HepG2 (cell line): Measurements from ENCODE around the gene FIBP. TPM values are rescaled to one million over a fixed set of nuclear protein-coding genes. Genes with fewer than 3 reads are reported as not detected.
A peak's percentile ranks its signal among the peaks of the same experiment; 100 is the strongest.
"Not testable (repeated sequence)": the region's sequence is repeated elsewhere in the genome, so short reads cannot be mapped to it uniquely, and the experiment has no call there.

Source experiments
- ATAC-seq: fragments of 200-7000 bp; cut with Tn5 transposase; 3 replicates; pipeline ENCODE4 v1.9.1; 2020; ENCODE audit warnings: mild to moderate bottlenecking, moderate library complexity
- BruUV-seq: library from RNA; stranded (reverse); fragments of 400-500 nt; replicated peaks from 2 replicates; lab custom pipeline; 2021; lab: Mats Ljungman, UMichigan
- CTCF ChIA-PET: fragments of 300-600 bp; formaldehyde crosslinking; extraction: SDS; loops from one replicate; lab custom pipeline; 2021; ENCODE audit warnings: low total read pairs, inconsistent platforms, low intra/inter-chr PET ratio; lab: Yijun Ruan, JAX
- POLR2A ChIA-PET: fragments of 350-600 bp; sonication (Branson Sonifier 250); formaldehyde crosslinking; loops from one replicate; lab custom pipeline; 2020; ENCODE audit warnings: antibody characterized with exemption, inconsistent platforms; lab: Yijun Ruan, JAX
- DNase-seq: peaks from one replicate; pipeline ENCODE4 v3.0.0-alpha.2; 2015; ENCODE audit warnings: low spot score
- FAIRE-seq: peaks from 3 replicates; lab custom pipeline; 2011; peaks lifted over from hg19 to GRCh38; lab: Jason Lieb, UNC
- H2AFZ ChIP-seq: one replicate; pipeline ENCODE4 v1.6.1; 2011; ENCODE audit warnings: low read length, inconsistent platforms
- H3K27ac ChIP-seq: fragments of 300-600 bp; 3 replicates; pipeline ENCODE4 v1.8.0; 2011; ENCODE audit warnings: mixed run types, mild to moderate bottlenecking, mixed read lengths, low read length, inconsistent platforms; ENCODE audit not compliant: insufficient read depth; ENCODE audit errors: extremely low read length
- H3K27me3 ChIP-seq, 2 experiments: fragments of 200-600 bp in 1 of 2; 2 replicates in 1 of 2; 3 replicates in 1 of 2; pipeline versions ENCODE4 v1.6.0 to v1.8.0; 2011; ENCODE audit warnings: low read length in 2 of 2, mild to moderate bottlenecking in 2 of 2, moderate library complexity in 2 of 2, inconsistent platforms in 1 of 2; ENCODE audit not compliant: insufficient read depth in 2 of 2, control insufficient read depth in 1 of 2
- H3K36me3 ChIP-seq, 2 experiments: fragments of 200-600 bp in 1 of 2; replicated peaks in 1 of 2; 2 replicates in 1 of 2; 3 replicates in 1 of 2; pipeline versions ENCODE4 v1.5.1 to v1.8.0; 2011; ENCODE audit warnings: low read length in 2 of 2, inconsistent platforms in 1 of 2; ENCODE audit not compliant: insufficient read depth in 2 of 2, control insufficient read depth in 1 of 2
- H3K4me1 ChIP-seq: 2 replicates; pipeline ENCODE4 v1.5.1; 2012; ENCODE audit warnings: low read length, inconsistent platforms; ENCODE audit not compliant: insufficient read depth
- H3K4me2 ChIP-seq: 2 replicates; pipeline ENCODE4 v1.6.0; 2011; ENCODE audit warnings: low read depth, low read length, inconsistent platforms
- H3K4me3 ChIP-seq, 3 experiments: fragments of 200-600 bp in 1 of 3; sonication (generic), shearing (Covaris generic) in 1 of 3; replicated peaks in 1 of 3; 2 replicates each; pipeline ENCODE4 v1.5.1; 2011 to 2016; ENCODE audit warnings: low read length in 3 of 3, inconsistent platforms in 2 of 3, low read depth in 2 of 3, mild to moderate bottlenecking in 2 of 3, control low read depth in 1 of 3, mixed read lengths in 1 of 3; ENCODE audit not compliant: insufficient read depth in 1 of 3
- H3K79me2 ChIP-seq: one replicate; pipeline ENCODE4 v1.6.1; 2011; ENCODE audit warnings: low read length, inconsistent platforms; ENCODE audit not compliant: insufficient read depth
- H3K9ac ChIP-seq: 2 replicates; pipeline ENCODE4 v1.6.0; 2011; ENCODE audit warnings: mild to moderate bottlenecking, low read depth, low read length, inconsistent platforms; ENCODE audit not compliant: insufficient read depth
- H3K9me3 ChIP-seq: 2 replicates; pipeline ENCODE4 v1.5.1; 2012; ENCODE audit warnings: mild to moderate bottlenecking, low read length
- H4K20me1 ChIP-seq: 2 replicates; pipeline ENCODE4 v1.6.0; 2011; ENCODE audit warnings: inconsistent platforms, mild to moderate bottlenecking, low read length, moderate library complexity; ENCODE audit not compliant: insufficient read depth
- CAMTA2 ChIP-seq: sonication (generic); formaldehyde crosslinking; IDR thresholded peaks from 2 replicates; pipeline ENCODE4 v1.4.0; 2020; ENCODE audit warnings: mild to moderate bottlenecking, missing genetic modification reagents, borderline replicate concordance
- HNRNPL ChIP-seq: fragments of 200-400 bp; formaldehyde crosslinking; IDR thresholded peaks from 2 replicates; pipeline ENCODE4 v1.6.1; 2017; ENCODE audit warnings: mild to moderate bottlenecking, low read depth, low read length
- NR2F1 ChIP-seq, 2 experiments: fragments of 450-650 bp in 1 of 2; formaldehyde crosslinking in 1 of 2; IDR thresholded peaks; 2 replicates each; pipeline versions ENCODE4 v1.5.0 to v1.6.1; 2016 to 2020; ENCODE audit warnings: mild to moderate bottlenecking in 1 of 2, missing compliant biosample characterization in 1 of 2, missing genetic modification reagents in 1 of 2, moderate library complexity in 1 of 2
- POGK ChIP-seq: sonication (generic); formaldehyde crosslinking; conservative IDR thresholded peaks from 2 replicates; pipeline ENCODE4 v1.8.0; 2022; ENCODE audit warnings: mild to moderate bottlenecking, moderate library complexity, missing genetic modification reagents
- SP5 ChIP-seq: IDR thresholded peaks from 2 replicates; pipeline ENCODE4 v1.6.1; 2016; ENCODE audit warnings: low read depth, borderline replicate concordance
- ZNF616 ChIP-seq: sonication (generic); formaldehyde crosslinking; IDR thresholded peaks from 2 replicates; pipeline ENCODE4 v1.5.0; 2020; ENCODE audit warnings: low read depth, mild to moderate bottlenecking, missing genetic modification reagents
- WGBS: methylation state at CpG from one replicate; pipeline ENCODE4 v1.1.6; 2017; ENCODE audit warnings: low lambda C conversion rate; 5-methylcytosine and 5-hydroxymethylcytosine counted together
- in situ Hi-C: cut with HindIII; loops from 2 replicates; pipeline ENCODE4 v1.10.0; 2017; ENCODE audit warnings: low pct_unique_long_range_greater_than_20kb; ENCODE audit not compliant: extremely low pct_ligation_motif_present
- intact Hi-C: fragments of 100-400 bp; cut with micrococcal nuclease; formaldehyde crosslinking; loops from one replicate; pipeline ENCODE4 v1.10.0; 2022; ENCODE audit not compliant: unreplicated experiment
- polyA plus RNA-seq, 8 experiments: library from polyadenylated mRNA; depleted of rRNA in 3 of 8; stranded (reverse) in 7 of 8; unstranded in 1 of 8; fragments of >200 nt; fragmentation: Illumina TruSeq in 4 of 8; extraction: Trizol in 4 of 8; gene quantifications; 2 replicates each; pipeline versions ENCODE4 v1.2.1 to v1.2.3, GENCODE V29; 2011 to 2016; ENCODE audit warnings: low read depth in 4 of 8, missing spikeins in 1 of 8, mixed read lengths in 1 of 8; ENCODE audit not compliant: insufficient read depth in 1 of 8
- total RNA-seq, 5 experiments: library from RNA; depleted of rRNA; stranded (reverse); fragments of >200 nt; fragmentation: Illumina TruSeq; extraction: Trizol; gene quantifications; 2 replicates each; pipeline ENCODE4 v1.2.3, GENCODE V29; 2016; ENCODE audit warnings: low read depth in 1 of 5

Gene FIBP
- total and polyA plus RNA-seq, 2 of the 13 experiments (the other 11 are each of a cell fraction or from before 2014, with no cell fraction given), result 42.9 to 62.1 TPM

DNA sequence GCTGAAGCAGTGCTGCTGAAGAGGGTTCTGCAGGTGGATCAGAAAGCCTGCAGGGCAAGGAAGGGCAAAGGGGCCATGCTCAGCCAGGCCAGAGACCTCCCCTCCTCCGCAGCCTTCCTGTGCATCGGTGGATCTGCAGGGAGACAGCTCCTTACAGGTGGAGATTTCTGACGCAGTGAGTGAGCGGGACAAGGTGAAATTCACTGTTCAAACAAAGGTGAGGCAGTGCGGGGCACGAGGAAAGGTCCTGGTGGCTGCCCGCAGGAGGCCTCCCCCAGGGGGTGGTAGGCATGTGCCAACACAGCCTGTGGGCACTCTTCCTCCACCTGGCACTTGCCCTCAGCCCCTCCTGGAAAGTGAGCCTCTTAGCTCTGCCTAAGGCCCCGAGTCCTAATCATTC is 38.9 kb downstream of the FIBP start:
- no peaks in the 10 kb centered on the region for H3K27me3 ChIP-seq
- H3K4me3 ChIP-seq, result peak overlapping the region in 1 of 3 experiments; percentile 51; a peak in 1 of 6 replicates
- intact Hi-C loops, result no loop called here
- CTCF ChIA-PET, result no interaction called here
- DNase-seq (no peak), ATAC-seq (peak; percentile 16)
- H3K36me3 ChIP-seq, result peaks cover 3 to 14% of the 10 kb centered on the region in 2 experiments; a peak in 4 of 5 replicates
- H3K4me1 ChIP-seq, result peaks cover 61% of the 10 kb centered on the region
- TF ChIP-seq SP5 (CRISPR knock-in tag) (no peak), POGK (CRISPR knock-in tag) (peak; percentile 76), CAMTA2 (CRISPR knock-in tag) (no peak), HNRNPL (peak; percentile 66; the same call in 1 of the 2 replicates), NR2F1 (CRISPR knock-in tag; IDR thresholded peaks at IDR 0.05) (0 out of 4 replicates have a peak, but pooled peaks of 1 of the 2 experiments have one; percentile 13), ZNF616 (CRISPR knock-in tag) (0 out of 2 replicates have a peak, but pooled peaks have one; percentile 12)
- TF ChIP-seq, all 625 proteins: peak for 4
- peak overlapping the region; percentile 60 for H3K4me2 ChIP-seq
- FAIRE-seq, result no peak
- 25% methylated on average over 2 of the region's 8 CpGs for WGBS
- no TSS peak for BruUV-seq
- H3K79me2 ChIP-seq, result no peaks in the 10 kb centered on the region
- peaks cover 17% of the 10 kb centered on the region for H4K20me1 ChIP-seq
- H3K27ac ChIP-seq, result no peak overlapping the region
- no peak overlapping the region for H2AFZ ChIP-seq
- 0 out of 2 replicates have a peak overlapping the region, but pooled peaks have one; percentile 17 for H3K9ac ChIP-seq
- POLR2A ChIA-PET, result interaction anchor here (1.2 to 4.1 kb wide), 5 partner anchors 9 to 129 kb away, joined by 3 to 21 read pairs (median 8); partner anchors contain the start of genes CFL1, MUS81 and RNASEH2C
- H3K9me3 ChIP-seq, result 0 out of 2 replicates have a peak, but pooled peaks cover 4% of the 10 kb centered on the region
- in situ Hi-C loops, result no loop called here

- H3K9ac ChIP-seq, H3K27me3 ChIP-seq, BruUV-seq, FAIRE-seq, H2AFZ ChIP-seq, H3K9me3 ChIP-seq, CTCF ChIA-PET, H3K79me2 ChIP-seq, in situ Hi-C loops, H3K4me3 ChIP-seq, H3K36me3 ChIP-seq, ATAC-seq, H3K27ac ChIP-seq, DNase-seq, intact Hi-C loops: not testable (repeated sequence)
- Histone ChIP-seq H3K4me1 (peaks cover 61% of the 10 kb centered on the region), H4K20me1 (peaks cover 10% of the 10 kb centered on the region), H3K4me2 (peak overlapping the region; percentile 60; the same call in 1 of the 2 replicates)
- 43% methylated on average over 7 of the region's 7 CpGs for WGBS
- POLR2A ChIA-PET, result interaction anchor here (1.2 to 4.1 kb wide), 4 partner anchors 9 to 128 kb away, joined by 4 to 21 read pairs (median 14); partner anchors contain the start of genes CFL1, MUS81 and RNASEH2C
Measured at GRCh38 chr11:65848693-65849092, 39.6 kb downstream of the FIBP start.
